Measurements from ENCODE around the gene PCNX1.

- TF ChIP-seq CTCF (IDR thresholded peaks at IDR 0.05) (no peak), POLR2AphosphoS5 (IDR thresholded peaks at IDR 0.05) (no peak)
Measured at GRCh38 chr14:70993931-70994330, 86.7 kb downstream of the PCNX1 start.
